GM12872 (cell line): ENCODE measurements around the gene PFDN6.

Experiments used
- TF ChIP-seq, protein P1 (sequence below): IDR thresholded peaks from 3 replicates; pipeline ENCODE4 v1.5.1; 2011; ENCODE audit warnings: low read depth, mild to moderate bottlenecking, low read length, moderate library complexity; ENCODE audit not compliant: insufficient read depth

Gene PFDN6

DNA sequence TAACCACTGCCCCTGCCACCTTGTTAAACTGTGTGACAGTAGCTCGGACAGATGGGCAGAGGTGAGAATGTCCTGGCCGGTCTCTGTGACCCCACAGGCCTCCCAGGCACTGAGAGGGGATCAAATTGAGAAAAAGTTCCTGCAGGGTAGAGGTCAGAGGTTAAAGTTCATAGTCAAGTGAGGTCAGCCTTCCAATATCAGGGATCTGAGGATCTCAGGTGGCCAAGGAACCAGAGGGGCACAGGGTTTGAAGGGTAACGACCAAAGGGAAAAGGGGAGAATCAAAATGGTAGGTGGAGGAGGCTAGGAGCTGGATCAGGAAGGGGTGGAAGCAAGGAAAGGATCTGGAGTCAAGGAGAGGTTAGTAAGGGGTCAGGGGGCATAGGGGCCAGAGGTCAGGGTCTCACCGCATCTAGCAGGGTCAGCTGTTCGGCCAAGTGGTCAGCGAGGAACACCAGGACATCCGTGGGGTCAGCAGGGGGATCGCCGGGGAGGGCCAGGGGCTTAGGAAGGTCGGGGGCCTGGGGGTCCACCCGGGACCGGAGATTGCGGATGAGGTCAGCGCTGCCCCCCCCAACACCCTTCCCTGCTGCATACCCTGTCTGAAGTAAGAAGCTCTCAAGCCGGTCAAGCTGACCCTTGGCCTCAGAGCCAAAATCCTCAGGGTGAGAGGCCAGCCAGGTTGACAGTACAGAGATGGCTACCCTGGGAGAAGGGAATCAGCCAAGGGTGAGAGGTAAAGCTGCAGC lies 6.4 kb downstream of the PFDN6 start:
- TF ChIP-seq, protein P1, sequence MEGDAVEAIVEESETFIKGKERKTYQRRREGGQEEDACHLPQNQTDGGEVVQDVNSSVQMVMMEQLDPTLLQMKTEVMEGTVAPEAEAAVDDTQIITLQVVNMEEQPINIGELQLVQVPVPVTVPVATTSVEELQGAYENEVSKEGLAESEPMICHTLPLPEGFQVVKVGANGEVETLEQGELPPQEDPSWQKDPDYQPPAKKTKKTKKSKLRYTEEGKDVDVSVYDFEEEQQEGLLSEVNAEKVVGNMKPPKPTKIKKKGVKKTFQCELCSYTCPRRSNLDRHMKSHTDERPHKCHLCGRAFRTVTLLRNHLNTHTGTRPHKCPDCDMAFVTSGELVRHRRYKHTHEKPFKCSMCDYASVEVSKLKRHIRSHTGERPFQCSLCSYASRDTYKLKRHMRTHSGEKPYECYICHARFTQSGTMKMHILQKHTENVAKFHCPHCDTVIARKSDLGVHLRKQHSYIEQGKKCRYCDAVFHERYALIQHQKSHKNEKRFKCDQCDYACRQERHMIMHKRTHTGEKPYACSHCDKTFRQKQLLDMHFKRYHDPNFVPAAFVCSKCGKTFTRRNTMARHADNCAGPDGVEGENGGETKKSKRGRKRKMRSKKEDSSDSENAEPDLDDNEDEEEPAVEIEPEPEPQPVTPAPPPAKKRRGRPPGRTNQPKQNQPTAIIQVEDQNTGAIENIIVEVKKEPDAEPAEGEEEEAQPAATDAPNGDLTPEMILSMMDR = no peak

DNA sequence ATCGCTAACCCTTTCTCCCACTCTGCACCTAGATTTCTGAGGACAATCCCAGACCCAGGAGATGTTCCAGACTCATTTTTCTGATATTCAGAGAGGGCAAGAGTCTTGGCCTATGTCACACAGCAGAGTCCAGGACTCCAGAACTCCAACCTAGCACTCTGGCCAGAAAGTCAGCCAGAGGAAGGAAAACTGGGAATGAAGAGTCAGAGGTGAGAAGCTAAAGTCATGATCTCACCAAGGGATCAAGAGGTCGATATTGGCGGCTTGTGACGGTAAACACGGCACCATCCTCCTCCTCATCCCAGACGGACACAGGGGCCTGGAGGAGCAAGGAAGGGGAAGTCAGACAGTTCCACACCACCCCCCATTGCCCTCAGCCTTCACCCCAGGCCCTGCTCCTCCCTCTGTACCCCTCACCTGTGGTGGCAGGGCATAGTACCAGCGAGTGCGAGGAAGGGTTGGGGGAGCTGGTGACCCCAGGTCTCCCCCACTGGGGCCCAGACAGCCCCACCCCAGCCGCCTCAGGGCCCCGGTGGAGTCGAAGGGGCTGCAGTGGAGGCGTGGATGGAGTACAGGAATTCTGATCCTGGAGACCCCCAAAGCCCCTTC lies 7.5 kb downstream of the PFDN6 start:
- TF ChIP-seq, protein P1 = no peak

DNA sequence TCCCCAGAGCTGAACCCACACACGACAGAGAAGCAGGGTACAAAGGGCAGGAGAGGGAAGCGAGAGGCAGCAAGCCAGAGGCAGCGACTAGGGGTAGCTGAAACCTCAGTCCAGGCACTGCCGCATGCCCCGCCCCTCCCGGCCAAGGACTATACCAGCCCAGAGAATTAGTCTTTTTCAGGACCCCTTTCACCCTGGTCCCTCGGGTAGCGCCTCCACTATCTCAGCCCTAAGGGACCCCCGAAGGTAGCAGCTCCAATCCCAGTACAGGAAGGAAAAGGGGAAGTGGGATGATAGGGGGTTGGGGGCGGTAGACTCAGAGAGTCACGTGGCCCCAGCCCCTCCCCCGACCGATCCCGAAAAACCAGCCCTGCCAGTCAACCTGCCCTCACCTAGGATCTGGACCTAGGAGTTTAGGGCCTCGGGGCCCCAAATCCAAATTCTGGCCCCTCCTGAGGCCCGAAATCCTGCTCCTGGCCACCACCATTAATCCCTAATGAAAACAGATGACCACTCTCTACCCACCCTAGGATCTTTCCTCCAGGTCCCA lies 8.1 kb downstream of the PFDN6 start:
- TF ChIP-seq, protein P1 = no peak

DNA sequence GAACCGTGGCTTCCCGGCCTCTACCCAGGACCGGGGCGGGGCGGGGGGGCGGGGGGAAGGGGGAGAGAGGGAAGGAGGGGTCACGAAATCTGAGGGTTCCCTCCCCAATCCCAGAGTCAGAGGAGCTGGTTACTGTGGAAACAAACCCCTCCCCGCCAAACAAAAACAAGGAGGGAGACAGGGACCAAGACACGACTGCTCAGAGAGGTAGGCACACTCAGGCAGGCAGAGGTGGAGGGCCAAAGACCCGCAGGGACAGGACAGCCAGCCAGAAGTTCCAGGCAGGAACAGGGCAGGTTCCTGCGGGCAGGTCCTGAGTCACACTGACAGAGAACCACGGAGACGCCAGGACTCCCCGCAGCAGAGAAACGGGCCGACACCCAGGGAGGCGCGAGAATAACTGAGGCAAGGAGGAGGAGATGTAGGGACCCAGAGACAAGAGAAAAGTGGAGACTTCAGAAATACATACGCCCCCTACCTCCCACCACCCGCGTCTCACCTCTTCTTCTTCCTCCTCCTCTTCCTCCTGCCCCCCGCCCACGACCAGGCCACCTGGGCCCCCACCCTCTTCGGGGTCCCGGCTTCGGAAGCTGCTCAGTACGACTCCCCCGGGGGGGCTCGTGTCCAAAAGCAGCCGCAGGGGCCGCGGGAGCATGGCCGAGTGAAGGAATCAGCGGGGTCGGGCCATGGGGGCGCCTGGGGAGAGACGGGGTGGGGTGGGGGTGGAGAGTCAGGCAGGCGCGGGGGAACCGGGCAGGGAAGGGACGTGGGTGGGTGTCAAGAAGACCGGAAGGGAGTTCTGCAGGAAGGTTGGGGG lies 8.8 kb downstream of the PFDN6 start:
- TF ChIP-seq, protein P1 = peak; percentile 26; the same call in 1 of the 3 replicates

DNA sequence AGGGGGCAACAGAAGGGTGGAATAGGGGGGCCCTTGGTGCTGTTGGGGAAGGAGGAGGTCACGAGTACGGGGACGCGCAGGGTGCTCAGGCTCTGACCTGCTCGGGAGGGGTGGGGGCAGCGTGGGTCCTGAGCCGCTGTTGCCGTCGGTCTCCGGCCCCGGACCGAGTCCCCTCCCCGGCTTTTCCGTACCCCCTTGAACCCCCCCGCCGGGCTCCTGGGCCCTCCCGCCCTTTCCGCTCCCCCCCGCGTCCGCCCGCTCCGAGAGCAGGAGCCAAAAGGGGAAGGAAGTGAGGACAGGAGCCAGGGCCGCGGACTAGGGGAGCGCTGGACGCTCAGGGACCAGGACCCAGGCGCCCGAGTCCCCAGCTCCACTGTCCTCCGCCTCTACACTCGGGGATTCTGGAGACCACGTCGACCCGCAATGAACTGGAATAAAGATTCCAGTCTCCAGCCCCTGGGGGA lies 9.4 kb downstream of the PFDN6 start, which contains the start of gene RGL2:
Gene RGL2, minus strand, starts transcription at position 170 of the 464 bp plus-strand sequence. CDS start 332 bp downstream, outside the sequence.
- TF ChIP-seq, protein P1 = no peak

- TF ChIP-seq, protein P1 = peak; percentile 70
These were observed 10.0 kb downstream of the PFDN6 start for GRCh38 chr6:33299237-33299944.
